H7 (cell line): ENCODE data around the gene CCDC159. TPM values are rescaled to one million over a fixed set of nuclear protein-coding genes. Genes with fewer than 3 reads are reported as not detected.
"Not testable (repeated sequence)": the region's sequence is repeated elsewhere in the genome, so short reads cannot be mapped to it uniquely, and the experiment has no call there.

Source experiments
- DNase-seq: peaks from one replicate; pipeline ENCODE4 v3.0.0; 2012
- H3K27me3 ChIP-seq: 2 replicates; pipeline ENCODE4 v1.6.0; 2011; ENCODE audit warnings: mild to moderate bottlenecking, low read length; ENCODE audit not compliant: control insufficient read depth, insufficient read depth
- H3K36me3 ChIP-seq: replicated peaks from 2 replicates; pipeline ENCODE4 v1.5.1; 2011; ENCODE audit warnings: low read length; ENCODE audit not compliant: control insufficient read depth, insufficient read depth
- H3K4me3 ChIP-seq: 2 replicates; pipeline ENCODE4 v1.5.1; 2011; ENCODE audit warnings: low read depth, mild to moderate bottlenecking, control low read depth, low read length, moderate library complexity; ENCODE audit not compliant: insufficient read depth
- total RNA-seq: library from RNA; depleted of rRNA; stranded (reverse); fragments of >200 nt; shearing (Covaris generic); gene quantifications from 2 replicates; pipeline ENCODE4 v1.2.3, GENCODE V29; 2014

The CCDC159 gene
- total RNA-seq, 1 experiment from 2014 or later = 5.5 TPM

DNA sequence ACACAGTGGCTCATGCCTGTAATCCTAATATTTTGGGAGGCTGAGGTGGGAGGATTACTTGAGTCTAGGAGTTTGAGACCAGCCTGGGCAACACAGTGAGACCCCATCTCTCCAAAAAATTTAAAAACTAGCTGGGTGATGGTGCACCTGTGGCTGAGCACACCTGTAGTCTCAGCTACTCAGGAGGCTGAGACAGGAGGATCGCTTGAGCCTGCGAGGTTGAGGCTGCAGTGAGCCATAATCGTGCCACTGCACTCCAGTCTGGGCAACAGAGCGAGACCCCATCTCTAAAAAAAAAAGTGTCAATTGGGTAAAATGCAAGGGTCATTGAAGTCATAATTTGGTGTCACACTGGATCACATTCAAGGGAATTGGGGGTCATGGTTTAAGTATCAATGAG lies 7.8 kb downstream of the CCDC159 start:
- H3K36me3 ChIP-seq, H3K4me3 ChIP-seq, DNase-seq, H3K27me3 ChIP-seq: not testable (repeated sequence)

DNA sequence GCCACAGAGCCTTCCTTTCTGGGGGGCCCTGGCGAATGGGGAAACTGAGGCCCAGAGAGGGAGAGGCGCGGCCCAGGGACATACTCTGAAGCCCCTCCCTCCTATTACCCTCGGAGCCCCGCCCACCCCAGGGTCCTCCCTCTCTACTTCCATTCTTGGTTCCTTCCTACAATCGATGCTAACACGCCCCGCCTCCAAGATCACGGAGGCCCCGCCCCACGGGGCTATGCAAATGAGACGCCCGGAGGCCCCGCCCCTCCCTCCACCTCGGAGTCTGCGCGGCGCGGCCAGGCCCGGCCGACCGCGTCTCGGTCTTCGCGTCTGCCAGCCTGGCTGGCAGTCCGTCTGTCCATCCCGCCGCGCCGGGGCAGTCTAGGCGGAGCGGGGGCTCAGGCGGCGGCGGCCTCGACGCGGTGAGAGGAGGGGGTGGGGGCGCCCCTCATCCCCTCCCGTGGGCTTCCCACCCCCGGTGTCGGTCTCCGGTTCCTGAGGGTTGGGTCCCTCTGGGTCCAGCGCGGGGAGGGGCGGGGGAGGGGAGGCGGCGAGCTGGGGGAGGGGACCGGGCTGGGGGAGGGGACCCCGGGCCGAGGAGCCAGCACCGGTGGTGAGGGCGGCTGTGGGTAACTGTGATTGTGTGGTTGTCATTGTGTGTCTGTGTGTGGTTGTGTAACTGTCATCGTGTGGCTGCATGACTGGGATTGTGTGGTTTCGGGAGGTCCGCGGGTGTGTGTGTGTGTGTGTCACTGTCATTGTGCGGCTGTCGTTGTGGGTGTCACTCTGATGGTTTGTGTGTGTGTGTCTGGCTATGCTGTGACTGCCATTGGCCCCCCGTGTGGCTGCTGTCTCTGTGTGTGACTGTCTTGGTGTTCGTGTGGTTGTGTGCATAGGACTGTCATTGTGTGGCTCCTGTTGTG lies 9.1 kb downstream of the CCDC159 start, which contains the start of gene PLPPR2:
Gene PLPPR2, plus strand, starts transcription at position 273 of the 914 bp plus-strand sequence. CDS start 2,242 bp downstream, outside the sequence.
- H3K36me3 ChIP-seq = no peaks in the 10 kb centered on the region
- H3K4me3 ChIP-seq = peak within 1 kb of the TSS; percentile 46
- H3K27me3 ChIP-seq = peaks cover 7% of the 10 kb centered on the region
- DNase-seq = peak; percentile 99

DNA sequence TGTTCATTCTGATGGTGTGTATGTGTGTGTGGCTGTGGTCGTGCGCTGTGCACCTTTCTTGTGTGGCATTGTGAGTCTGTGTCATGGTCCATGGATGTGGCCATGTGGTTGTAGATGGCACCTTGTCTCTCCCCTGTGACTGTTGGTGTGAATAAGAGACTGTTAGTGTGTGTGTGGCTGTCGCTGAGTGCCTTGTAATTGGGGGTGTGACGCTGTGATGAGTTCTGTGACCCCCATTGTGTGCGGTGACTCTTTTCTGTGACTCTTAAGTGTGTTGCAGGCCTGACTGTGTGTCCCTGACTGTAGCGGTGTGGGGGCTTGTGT lies 9.7 kb downstream of the CCDC159 start:
- H3K4me3 ChIP-seq = no peak overlapping the region
- H3K27me3 ChIP-seq = peaks cover 12% of the 10 kb centered on the region
- no peaks in the 10 kb centered on the region for H3K36me3 ChIP-seq
- no peak for DNase-seq

DNA sequence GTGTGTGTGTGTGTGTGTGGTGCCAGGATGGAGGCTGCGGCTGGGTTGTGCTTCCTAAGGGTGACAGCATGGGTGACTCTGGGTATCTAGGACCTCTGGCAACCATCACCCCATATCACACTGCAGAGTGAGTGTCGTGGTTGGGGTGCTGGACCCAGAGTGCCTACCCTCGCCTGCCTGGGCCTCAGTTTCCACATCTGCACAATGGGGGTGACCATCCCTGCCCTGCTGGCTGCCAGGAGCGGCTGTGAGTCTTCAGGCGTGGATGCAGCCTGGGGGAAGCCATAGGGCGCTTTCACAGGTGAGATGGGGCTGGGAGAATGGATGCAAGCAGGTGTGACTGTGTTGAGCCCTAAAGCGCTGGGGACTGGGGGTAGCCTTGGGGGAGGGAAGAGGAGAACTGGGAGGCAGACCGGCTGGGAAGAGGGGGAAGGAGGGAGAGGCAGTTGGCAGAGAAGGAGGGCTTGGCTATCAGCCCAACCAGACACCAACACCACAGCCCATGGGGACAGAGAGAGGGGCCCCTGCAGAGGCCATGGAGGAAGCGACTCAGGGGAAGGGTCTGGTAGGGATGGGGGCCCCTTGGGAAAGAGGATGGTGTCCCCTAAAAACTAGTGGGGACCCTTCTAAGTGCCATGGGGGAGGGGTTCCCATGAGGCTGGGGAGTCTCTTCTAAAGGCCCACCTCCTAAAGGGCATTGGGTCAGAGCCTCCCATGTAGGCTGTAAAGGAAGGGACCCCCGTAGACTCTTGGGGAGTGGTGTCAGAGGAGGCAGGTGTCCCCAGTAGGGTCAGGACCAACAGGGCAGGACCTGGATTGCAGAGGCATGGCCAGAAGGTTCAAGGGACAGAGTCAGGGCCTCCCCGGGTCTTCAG lies 10.6 kb downstream of the CCDC159 start:
- no peaks in the 10 kb centered on the region for H3K36me3 ChIP-seq
- peak; percentile 61 for DNase-seq
- H3K4me3 ChIP-seq = no peak overlapping the region
- peaks cover 16% of the 10 kb centered on the region for H3K27me3 ChIP-seq

DNA sequence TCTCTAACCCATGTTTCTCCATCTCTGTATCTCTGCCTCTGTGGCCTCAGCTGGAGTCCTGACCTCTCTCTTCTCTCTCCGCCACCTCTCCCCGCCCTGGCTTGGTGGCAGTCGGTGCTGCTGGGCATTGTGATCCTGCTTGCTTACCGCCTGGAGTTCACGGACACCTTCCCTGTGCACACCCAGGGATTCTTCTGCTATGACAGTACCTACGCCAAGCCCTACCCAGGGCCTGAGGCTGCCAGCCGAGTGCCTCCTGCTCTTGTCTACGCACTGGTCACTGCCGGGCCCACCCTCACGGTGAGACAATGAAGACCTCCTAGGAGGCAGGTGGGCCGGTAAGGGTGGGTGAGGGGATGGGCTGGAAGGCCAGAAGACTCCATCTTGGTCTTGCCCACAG lies 13.1 kb downstream of the CCDC159 start:
- DNase-seq = no peak
- H3K36me3 ChIP-seq = no peaks in the 10 kb centered on the region
- no peak overlapping the region for H3K4me3 ChIP-seq
- peaks cover 18% of the 10 kb centered on the region for H3K27me3 ChIP-seq

DNA sequence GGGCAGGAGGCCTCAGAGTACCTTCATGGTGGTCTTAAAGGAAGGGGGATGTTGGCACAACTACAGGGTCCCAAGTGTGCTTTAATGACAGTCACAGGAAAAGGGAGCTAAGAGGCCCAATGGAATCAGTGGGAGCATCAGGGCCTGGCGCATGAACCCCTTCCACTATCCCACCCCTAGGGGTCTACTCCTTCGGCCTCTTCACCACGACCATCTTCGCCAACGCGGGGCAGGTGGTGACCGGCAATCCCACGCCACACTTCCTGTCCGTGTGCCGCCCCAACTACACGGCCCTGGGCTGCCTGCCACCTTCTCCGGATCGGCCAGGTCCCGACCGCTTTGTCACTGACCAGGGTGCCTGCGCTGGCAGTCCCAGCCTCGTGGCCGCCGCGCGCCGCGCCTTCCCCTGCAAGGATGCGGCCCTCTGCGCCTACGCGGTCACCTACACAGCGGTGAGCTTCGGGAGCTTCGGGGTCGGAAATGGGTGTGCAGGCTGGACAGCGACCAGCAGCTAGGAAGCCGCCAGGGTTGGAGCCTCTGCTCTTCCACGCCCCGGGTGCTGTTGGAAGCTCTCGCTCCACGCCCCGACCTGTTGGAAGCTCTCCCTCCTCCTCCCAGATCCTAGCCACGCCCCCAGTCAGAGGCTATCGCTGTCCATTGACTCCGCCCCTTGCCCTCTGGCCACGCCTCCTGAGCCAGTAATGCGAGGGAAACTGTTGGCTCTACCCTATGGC lies 14.9 kb downstream of the CCDC159 start:
- Histone ChIP-seq H3K27me3 (peaks cover 14% of the 10 kb centered on the region; the same call in 1 of the 2 replicates), H3K4me3 (peak overlapping the region; percentile 64), H3K36me3 (no peaks in the 10 kb centered on the region)
- peak; percentile 98 for DNase-seq

DNA sequence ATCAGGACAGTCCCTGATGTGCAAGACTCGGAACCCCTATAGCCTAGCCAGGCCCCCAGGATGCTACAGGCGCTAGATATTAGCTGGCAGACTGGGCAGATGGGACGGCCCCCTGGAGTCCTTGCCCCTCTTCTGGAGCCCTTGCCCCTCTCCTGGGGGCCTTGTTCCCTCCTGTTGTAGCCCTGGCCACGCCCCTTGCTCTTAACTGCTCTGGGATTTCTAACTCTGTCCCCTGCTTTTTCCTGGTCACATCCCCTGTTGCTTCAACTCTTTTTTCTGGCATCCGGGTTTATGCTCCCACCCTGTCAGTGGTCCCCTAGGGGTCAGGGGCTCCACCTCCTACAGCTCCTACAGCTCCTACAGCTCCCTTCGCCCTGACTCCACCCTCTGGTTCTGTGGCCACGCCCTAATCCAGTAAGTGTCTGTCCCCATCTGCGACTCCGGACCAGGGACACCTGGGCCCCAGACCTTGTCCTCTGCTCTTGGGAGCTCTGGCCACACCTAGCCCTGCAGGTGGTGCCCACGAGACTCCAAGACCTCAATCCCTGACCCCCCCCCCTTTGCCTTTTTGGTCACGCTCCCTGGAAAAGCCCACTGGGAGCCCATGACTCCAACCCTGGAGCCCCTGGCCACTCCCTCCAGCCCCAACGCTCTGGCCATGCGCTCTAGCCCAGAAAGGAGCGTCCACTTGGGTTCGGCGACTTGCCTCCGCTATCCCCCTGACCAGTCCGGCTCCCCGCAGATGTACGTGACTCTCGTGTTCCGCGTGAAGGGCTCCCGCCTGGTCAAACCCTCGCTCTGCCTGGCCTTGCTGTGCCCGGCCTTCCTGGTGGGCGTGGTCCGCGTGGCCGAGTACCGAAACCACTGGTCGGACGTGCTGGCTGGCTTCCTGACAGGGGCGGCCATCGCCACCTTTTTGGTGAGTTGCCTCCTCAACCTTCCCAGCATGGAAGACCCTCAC lies 15.7 kb downstream of the CCDC159 start:
- H3K36me3 ChIP-seq = no peaks in the 10 kb centered on the region
- DNase-seq = peak; percentile 90
- H3K27me3 ChIP-seq = peaks cover 13% of the 10 kb centered on the region; the same call in 1 of the 2 replicates
- H3K4me3 ChIP-seq = peak overlapping the region; percentile 64

DNA sequence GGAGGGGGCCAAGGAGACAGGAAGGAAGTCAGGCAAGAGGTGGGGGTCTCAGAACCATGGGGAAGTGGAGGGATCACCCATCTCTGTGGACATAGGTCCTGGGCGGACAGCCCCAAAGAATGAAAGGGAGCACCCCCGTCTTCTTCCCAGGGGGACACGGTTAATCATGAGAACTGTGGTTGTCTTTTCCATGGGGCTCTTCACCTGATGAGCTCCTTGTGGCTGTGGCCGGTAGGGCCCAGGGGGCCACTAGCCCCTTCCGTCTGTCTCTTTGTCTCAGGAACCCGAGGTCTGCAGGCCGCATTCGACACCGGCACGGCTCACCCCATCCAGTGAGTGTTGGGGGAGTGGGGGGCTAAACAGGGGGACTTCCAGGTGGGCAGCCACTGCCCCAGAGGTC lies 17.6 kb downstream of the CCDC159 start:
- H3K4me3 ChIP-seq = no peak overlapping the region
- DNase-seq = peak; percentile 52
- H3K36me3 ChIP-seq = peaks cover 2% of the 10 kb centered on the region
- peaks cover 11% of the 10 kb centered on the region; the same call in 1 of the 2 replicates for H3K27me3 ChIP-seq

DNA sequence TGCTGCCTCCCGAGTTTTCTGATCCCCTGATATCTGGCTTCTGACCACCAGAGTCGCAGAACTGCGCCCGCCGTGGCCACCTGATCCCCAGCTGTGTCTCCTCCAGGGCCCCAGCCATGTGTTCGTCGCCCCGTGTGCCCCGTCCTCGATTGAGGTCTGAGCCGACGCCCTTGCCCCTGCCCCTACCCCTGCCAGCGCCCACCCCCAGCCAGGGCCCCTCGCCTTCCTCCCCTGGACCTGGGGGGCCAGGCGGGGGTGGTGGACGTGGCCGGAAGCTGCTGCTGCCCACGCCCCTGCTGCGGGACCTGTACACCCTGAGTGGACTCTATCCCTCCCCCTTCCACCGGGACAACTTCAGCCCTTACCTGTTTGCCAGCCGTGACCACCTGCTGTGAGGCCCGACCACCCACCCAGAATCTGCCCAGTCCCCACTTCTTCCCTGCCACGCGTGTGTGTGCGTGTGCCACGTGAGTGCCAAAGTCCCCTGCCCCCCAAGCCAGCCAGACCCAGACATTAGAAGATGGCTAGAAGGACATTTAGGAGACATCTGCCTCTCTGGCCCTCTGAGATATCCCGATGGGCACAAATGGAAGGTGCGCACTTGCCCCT lies 18.1 kb downstream of the CCDC159 start:
- peaks cover 11% of the 10 kb centered on the region; the same call in 1 of the 2 replicates for H3K27me3 ChIP-seq
- peaks cover 5% of the 10 kb centered on the region for H3K36me3 ChIP-seq
- H3K4me3 ChIP-seq = no peak overlapping the region
- peak; percentile 52 for DNase-seq

DNA sequence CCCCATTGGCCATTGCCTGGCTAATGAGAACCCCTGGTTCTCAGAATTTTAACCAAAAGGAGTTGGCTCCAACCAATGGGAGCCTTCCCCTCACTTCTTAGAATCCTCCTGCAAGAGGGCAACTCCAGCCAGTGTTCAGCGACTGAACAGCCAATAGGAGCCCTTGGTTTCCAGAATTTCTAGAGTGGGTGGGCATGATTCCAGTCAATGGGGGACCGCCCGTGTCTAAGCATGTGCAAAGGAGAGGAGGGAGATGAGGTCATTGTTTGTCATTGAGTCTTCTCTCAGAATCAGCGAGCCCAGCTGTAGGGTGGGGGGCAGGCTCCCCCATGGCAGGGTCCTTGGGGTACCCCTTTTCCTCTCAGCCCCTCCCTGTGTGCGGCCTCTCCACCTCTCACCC lies 18.6 kb downstream of the CCDC159 start:
- H3K27me3 ChIP-seq = peaks cover 11% of the 10 kb centered on the region; the same call in 1 of the 2 replicates
- peak; percentile 20 for DNase-seq
- H3K36me3 ChIP-seq = peaks cover 5% of the 10 kb centered on the region
- no peak overlapping the region for H3K4me3 ChIP-seq

DNA sequence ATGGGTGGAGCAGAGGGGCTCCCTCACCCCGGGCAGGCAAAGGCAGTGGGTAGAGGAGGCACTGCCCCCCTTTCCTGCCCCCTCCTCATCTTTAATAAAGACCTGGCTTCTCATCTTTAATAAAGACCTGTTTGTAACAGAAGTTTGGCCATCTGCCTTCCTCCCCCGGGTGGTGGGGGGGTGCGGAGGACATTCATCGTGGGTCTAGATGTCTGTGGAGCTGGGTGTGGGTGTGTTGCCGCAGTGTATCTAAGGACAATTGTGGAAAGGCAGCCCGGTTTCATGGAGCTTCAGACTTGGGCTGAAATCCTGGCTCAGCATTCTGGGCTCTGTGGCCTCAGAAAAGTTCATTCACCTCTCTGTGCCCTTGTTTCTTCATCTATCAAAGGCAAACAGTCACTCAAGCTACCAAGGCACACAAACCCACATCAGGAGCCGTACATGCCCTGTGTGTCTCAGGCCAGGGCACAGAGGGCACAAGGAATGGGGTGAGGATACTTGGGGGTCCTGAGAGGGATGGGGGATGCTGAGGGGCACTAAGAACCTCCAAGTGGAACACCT lies 19.3 kb downstream of the CCDC159 start:
- peaks cover 9% of the 10 kb centered on the region; the same call in 1 of the 2 replicates for H3K27me3 ChIP-seq
- peaks cover 5% of the 10 kb centered on the region for H3K36me3 ChIP-seq
- no peak overlapping the region for H3K4me3 ChIP-seq
- no peak for DNase-seq

DNA sequence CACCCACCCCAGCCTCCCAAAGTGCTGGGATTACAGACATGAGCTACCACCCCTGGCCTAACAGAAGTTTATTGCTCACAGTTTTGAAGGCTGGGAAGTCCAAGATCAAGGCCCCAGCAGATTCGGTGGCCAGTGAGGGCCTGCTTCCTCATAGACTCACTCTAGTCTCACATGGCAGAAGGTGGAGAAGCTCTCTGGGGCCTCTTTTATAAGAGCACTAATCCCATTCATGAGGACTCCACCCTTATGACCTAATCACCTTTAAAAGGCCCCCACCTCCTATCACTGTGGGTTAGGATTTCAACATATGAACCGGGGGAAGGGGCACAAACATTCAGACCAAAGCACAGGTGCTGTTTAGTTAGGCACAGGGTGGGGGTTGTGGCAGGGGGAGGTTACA lies 21.2 kb downstream of the CCDC159 start:
- no peak for DNase-seq
- H3K4me3 ChIP-seq = no peak overlapping the region
- peaks cover 5% of the 10 kb centered on the region for H3K36me3 ChIP-seq
- peaks cover under 1% of the 10 kb centered on the region; the same call in 1 of the 2 replicates for H3K27me3 ChIP-seq

DNA sequence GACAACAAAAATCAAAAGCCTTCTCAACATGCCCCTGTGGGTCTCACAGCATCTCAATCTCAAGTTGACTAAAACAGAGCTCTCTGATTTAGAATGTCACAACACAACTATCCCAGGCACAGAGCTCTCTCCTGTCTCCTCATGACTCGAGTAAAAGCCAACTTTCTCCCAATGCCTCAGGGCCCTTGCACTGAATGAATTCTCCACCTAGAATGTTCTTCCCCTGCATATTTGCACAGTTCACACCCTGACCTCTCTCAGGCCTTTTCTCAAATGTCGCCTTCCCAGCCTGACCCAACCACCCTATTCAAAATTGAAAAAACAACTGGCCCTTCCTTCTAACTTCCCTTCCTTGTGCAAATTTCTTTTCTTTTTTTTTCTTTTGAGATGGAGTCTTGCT lies 24.4 kb downstream of the CCDC159 start:
- no peaks in the 10 kb centered on the region for H3K27me3 ChIP-seq
- H3K36me3 ChIP-seq = peaks cover 5% of the 10 kb centered on the region
- H3K4me3 ChIP-seq = no peak overlapping the region
- no peak for DNase-seq
